Caco-2 (cell line): ENCODE measurements around the gene FOS. TPM values are rescaled to one million over a fixed set of nuclear protein-coding genes. Genes with fewer than 3 reads are reported as not detected.

Source experiments
- Bru-seq: library from RNA; stranded (reverse); fragments of 400-500 nt; gene quantifications from one replicate; lab custom pipeline; 2021; lab: Mats Ljungman, UMichigan
- BruChase-seq, 2 experiments: library from RNA; stranded (reverse); fragments of 400-500 nt; gene quantifications; one replicate each; lab custom pipeline; 2021; lab: Mats Ljungman, UMichigan
- BruUV-seq: library from RNA; stranded (reverse); fragments of 400-500 nt; replicated peaks from 2 replicates; lab custom pipeline; 2021; lab: Mats Ljungman, UMichigan
- CTCF ChIA-PET: fragments of 300-600 bp; sonication (Branson Sonifier 250); formaldehyde crosslinking; loops from one replicate; lab custom pipeline; 2022; ENCODE audit warnings: antibody characterized with exemption; lab: Charles Lee
- POLR2A ChIA-PET: fragments of 300-600 bp; sonication (Branson Sonifier 250); formaldehyde crosslinking; loops from one replicate; lab custom pipeline; 2022; ENCODE audit warnings: antibody characterized with exemption; lab: Charles Lee
- DNase-seq, 2 experiments: peaks; one replicate each; pipeline versions ENCODE4 v3.0.0 to v3.0.0-alpha.2; 2020 to 2022
- H3K27me3 ChIP-seq: replicated peaks from 2 replicates; pipeline ENCODE4 v1.6.0; 2011; ENCODE audit warnings: low read length; ENCODE audit not compliant: control insufficient read depth, insufficient read depth
- H3K36me3 ChIP-seq: 2 replicates; pipeline ENCODE4 v1.5.1; 2011; ENCODE audit warnings: low read length; ENCODE audit not compliant: control insufficient read depth, insufficient read depth
- H3K4me1 ChIP-seq: fragments of 250-450 bp; sonication (Bioruptor Pico); 2 replicates; pipeline ENCODE4 v1.5.1; 2020; ENCODE audit warnings: mild to moderate bottlenecking
- H3K4me3 ChIP-seq: 2 replicates; pipeline ENCODE4 v1.5.1; 2011; ENCODE audit warnings: low read depth, mild to moderate bottlenecking, control low read depth, low read length
- H3K9me3 ChIP-seq: fragments of 250-450 bp; sonication (Bioruptor Pico); 2 replicates; pipeline ENCODE4 v1.5.1; 2020; ENCODE audit warnings: mild to moderate bottlenecking, moderate library complexity
- H3K27ac Mint-ChIP-seq: one replicate; pipeline ENCODE4 v1.8.0; 2022; ENCODE audit warnings: mixed read lengths; ENCODE audit not compliant: unreplicated experiment
- H3K27me3 Mint-ChIP-seq: one replicate; pipeline ENCODE4 v1.8.0; 2022; ENCODE audit warnings: mixed read lengths; ENCODE audit not compliant: insufficient read depth, unreplicated experiment
- H3K36me3 Mint-ChIP-seq: one replicate; pipeline ENCODE4 v1.8.0; 2022; ENCODE audit warnings: mild to moderate bottlenecking, mixed read lengths; ENCODE audit not compliant: insufficient read depth, unreplicated experiment
- H3K4me1 Mint-ChIP-seq: one replicate; pipeline ENCODE4 v1.8.0; 2022; ENCODE audit warnings: low read depth, mixed read lengths; ENCODE audit not compliant: unreplicated experiment
- H3K4me3 Mint-ChIP-seq: one replicate; pipeline ENCODE4 v1.8.0; 2022; ENCODE audit warnings: mild to moderate bottlenecking, moderate library complexity, mixed read lengths; ENCODE audit not compliant: unreplicated experiment
- H3K9me3 Mint-ChIP-seq: one replicate; pipeline ENCODE4 v1.8.0; 2022; ENCODE audit warnings: mixed read lengths; ENCODE audit not compliant: unreplicated experiment
- intact Hi-C: fragments of 100-400 bp; cut with micrococcal nuclease; formaldehyde crosslinking; loops from one replicate; pipeline ENCODE4 v1.10.0; 2022; ENCODE audit not compliant: unreplicated experiment
- long read RNA-seq: library from polyadenylated mRNA; stranded (forward); transcript quantifications from one replicate; pipeline ENCODE4 v2.0.0, GENCODE V29; 2022
- total RNA-seq: library from RNA; stranded (reverse); gene quantifications from 2 replicates; pipeline ENCODE4 v1.2.3, GENCODE V29; 2022
- TF ChIP-seq, protein P1 (sequence below), 2 experiments: fragments of 200-600 bp in 1 of 2; IDR thresholded peaks; 1 replicate in 1 of 2; 2 replicates in 1 of 2; pipeline versions ENCODE4 v1.5.1 to v1.8.0; 2011 to 2022; ENCODE audit warnings: antibody characterized with exemption in 1 of 2, control low read depth in 1 of 2, inconsistent platforms in 1 of 2, low read depth in 1 of 2, low read length in 1 of 2, mild to moderate bottlenecking in 1 of 2, moderate library complexity in 1 of 2; ENCODE audit not compliant: insufficient read depth in 1 of 2, severe bottlenecking in 1 of 2, unreplicated experiment in 1 of 2

Gene FOS
- total RNA-seq (72.7 and 73.7 TPM in 2 replicates), Bru-seq, nascent RNA (percentile 97 among the genes with signal in this experiment), BruChase-seq, experiment 1, labeled RNA remaining after a 2-hour chase (percentile 70 among the genes with signal in this experiment), BruChase-seq, experiment 2, labeled RNA remaining after a 6-hour chase (percentile 86 among the genes with signal in this experiment)
- long read RNA-seq, transcript FOS-201 (4 exons, 2,158 nt): major isoform, 5 of 9 reads
- long read RNA-seq, partial matches to known transcripts: 0 of 9 reads
- long read RNA-seq, other reads (novel, unspliced or antisense): 4 of 9 reads

DNA sequence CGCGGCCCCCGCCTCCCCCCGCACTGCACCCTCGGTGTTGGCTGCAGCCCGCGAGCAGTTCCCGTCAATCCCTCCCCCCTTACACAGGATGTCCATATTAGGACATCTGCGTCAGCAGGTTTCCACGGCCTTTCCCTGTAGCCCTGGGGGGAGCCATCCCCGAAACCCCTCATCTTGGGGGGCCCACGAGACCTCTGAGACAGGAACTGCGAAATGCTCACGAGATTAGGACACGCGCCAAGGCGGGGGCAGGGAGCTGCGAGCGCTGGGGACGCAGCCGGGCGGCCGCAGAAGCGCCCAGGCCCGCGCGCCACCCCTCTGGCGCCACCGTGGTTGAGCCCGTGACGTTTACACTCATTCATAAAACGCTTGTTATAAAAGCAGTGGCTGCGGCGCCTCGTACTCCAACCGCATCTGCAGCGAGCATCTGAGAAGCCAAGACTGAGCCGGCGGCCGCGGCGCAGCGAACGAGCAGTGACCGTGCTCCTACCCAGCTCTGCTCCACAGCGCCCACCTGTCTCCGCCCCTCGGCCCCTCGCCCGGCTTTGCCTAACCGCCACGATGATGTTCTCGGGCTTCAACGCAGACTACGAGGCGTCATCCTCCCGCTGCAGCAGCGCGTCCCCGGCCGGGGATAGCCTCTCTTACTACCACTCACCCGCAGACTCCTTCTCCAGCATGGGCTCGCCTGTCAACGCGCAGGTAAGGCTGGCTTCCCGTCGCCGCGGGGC is at the start of gene FOS:
Gene FOS (plus strand): TSS at position 407 of the 731 bp plus-strand sequence. CDS start 155 bp downstream, at position 562.
- peak within 1 kb of the TSS; percentile 99 for H3K27ac Mint-ChIP-seq
- peak within 1 kb of the TSS; percentile 96 for H3K4me3 ChIP-seq
- peak; percentile 92 to 95 for DNase-seq
- no peaks in the 10 kb centered on the region for H3K27me3 Mint-ChIP-seq
- H3K4me3 Mint-ChIP-seq: peak within 1 kb of the TSS; percentile 89
- intact Hi-C loops: loop anchor here (2.0 kb wide), 2 partner anchors 16 to 102 kb away; partner anchors contain the start of gene TMED10
- H3K4me1 ChIP-seq: peaks cover 23% of the 10 kb centered on the region
- H3K9me3 Mint-ChIP-seq: no peaks in the 10 kb centered on the region
- H3K27me3 ChIP-seq: no peaks in the 10 kb centered on the region
- ChIA-PET POLR2A (interaction anchor here (0.6 to 1.5 kb wide), 6 partner anchors 9 to 121 kb away, joined by 3 to 13 read pairs (median 4); no protein-coding TSS in a partner anchor), CTCF (no interaction called here)
- TF ChIP-seq, protein P1, sequence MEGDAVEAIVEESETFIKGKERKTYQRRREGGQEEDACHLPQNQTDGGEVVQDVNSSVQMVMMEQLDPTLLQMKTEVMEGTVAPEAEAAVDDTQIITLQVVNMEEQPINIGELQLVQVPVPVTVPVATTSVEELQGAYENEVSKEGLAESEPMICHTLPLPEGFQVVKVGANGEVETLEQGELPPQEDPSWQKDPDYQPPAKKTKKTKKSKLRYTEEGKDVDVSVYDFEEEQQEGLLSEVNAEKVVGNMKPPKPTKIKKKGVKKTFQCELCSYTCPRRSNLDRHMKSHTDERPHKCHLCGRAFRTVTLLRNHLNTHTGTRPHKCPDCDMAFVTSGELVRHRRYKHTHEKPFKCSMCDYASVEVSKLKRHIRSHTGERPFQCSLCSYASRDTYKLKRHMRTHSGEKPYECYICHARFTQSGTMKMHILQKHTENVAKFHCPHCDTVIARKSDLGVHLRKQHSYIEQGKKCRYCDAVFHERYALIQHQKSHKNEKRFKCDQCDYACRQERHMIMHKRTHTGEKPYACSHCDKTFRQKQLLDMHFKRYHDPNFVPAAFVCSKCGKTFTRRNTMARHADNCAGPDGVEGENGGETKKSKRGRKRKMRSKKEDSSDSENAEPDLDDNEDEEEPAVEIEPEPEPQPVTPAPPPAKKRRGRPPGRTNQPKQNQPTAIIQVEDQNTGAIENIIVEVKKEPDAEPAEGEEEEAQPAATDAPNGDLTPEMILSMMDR (IDR thresholded peaks at IDR 0.05; ENCODE audit: insufficient read depth in 1 of 2, low read depth in 1 of 2, low read length in 1 of 2, severe bottlenecking in 1 of 2, unreplicated experiment in 1 of 2): no peak
- H3K4me1 Mint-ChIP-seq: peaks cover 14% of the 10 kb centered on the region
- no TSS peak for BruUV-seq
- peaks cover 64% of the 10 kb centered on the region for H3K36me3 Mint-ChIP-seq
- no peaks in the 10 kb centered on the region for H3K9me3 ChIP-seq
- peaks cover 12% of the 10 kb centered on the region for H3K36me3 ChIP-seq

DNA sequence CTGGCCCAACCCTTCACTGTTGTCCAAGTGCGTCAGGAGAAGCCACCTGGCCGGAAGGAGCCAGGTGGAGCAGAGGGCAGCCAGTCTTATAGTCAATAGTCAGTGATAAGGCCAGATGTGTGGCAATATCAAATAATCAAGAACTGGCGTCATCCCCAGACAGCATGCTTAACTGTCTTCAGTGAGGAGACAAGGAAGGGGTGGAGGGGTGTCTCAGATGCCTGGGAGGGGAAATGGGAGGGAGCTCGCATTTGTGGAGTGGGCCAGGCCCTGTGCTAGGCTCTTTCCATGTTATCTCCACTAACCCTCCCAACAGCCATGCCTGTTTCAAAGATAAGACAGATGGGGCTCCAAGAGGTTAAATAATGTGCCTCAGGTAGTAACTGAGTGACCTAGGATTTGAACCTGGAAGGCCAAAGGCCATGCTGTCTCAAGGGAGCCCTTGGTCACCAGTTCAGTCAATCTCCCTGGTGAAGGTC is 48.9 kb upstream of the FOS start:
- no peaks in the 10 kb centered on the region for H3K27me3 ChIP-seq
- H3K4me1 ChIP-seq: peaks cover 31% of the 10 kb centered on the region
- no peak overlapping the region for H3K27ac Mint-ChIP-seq
- intact Hi-C loops: loop anchor here (5.0 to 10.0 kb wide), 2 partner anchors 32 to 65 kb away; no protein-coding TSS in a partner anchor
- peaks cover 6% of the 10 kb centered on the region for H3K9me3 Mint-ChIP-seq
- H3K9me3 ChIP-seq: no peaks in the 10 kb centered on the region
- H3K27me3 Mint-ChIP-seq: no peaks in the 10 kb centered on the region
- no peaks in the 10 kb centered on the region for H3K36me3 ChIP-seq
- no peak overlapping the region for H3K4me3 ChIP-seq
- ChIA-PET POLR2A (no interaction called here), CTCF (interaction anchor here (1.3 kb wide), 1 partner anchor 46 kb away, joined by 6 read pairs; no protein-coding TSS in a partner anchor)
- no TSS peak for BruUV-seq
- TF ChIP-seq, protein P1 (IDR thresholded peaks at IDR 0.05; ENCODE audit: insufficient read depth in 1 of 2, low read depth in 1 of 2, low read length in 1 of 2, severe bottlenecking in 1 of 2, unreplicated experiment in 1 of 2): no peak
- peaks cover 33% of the 10 kb centered on the region for H3K4me1 Mint-ChIP-seq
- no peak overlapping the region for H3K4me3 Mint-ChIP-seq
- no peak for DNase-seq
- H3K36me3 Mint-ChIP-seq: no peaks in the 10 kb centered on the region
